Measurements from ENCODE around the gene CFAP74. TPM values are rescaled to one million over a fixed set of nuclear protein-coding genes. Genes with fewer than 3 reads are reported as not detected.
A peak's percentile ranks its signal among the peaks of the same experiment; 100 is the strongest.

Gene CFAP74
- total RNA-seq, 1 experiment from 2014 or later: 0.28 TPM

GRCh38 chr1:2014181-2014580 is 10.6 kb upstream of the CFAP74 start:
- H3K79me2 ChIP-seq (ENCODE audit: insufficient read depth, low read length): no peaks in the 10 kb centered on the region

More at GRCh38 chr1:2014181-2014580, 10.6 kb upstream of the CFAP74 start:
- Histone ChIP-seq H4K5ac (ENCODE audit: insufficient read length, low read depth, low read length) (no peak overlapping the region), H2BK120ac (ENCODE audit: low read depth, low read length, poor library complexity, severe bottlenecking) (no peak overlapping the region), H3K9ac (ENCODE audit: extremely low read depth, insufficient read length, low read length) (no peak overlapping the region), H3K23ac (ENCODE audit: insufficient read length, low read depth, low read length) (no peak overlapping the region), H3K18ac (ENCODE audit: insufficient read length, low read depth, low read length) (no peak overlapping the region), H2BK20ac (ENCODE audit: low read depth, low read length, poor library complexity, severe bottlenecking) (no peak overlapping the region), H3K23me2 (ENCODE audit: insufficient read length, low read depth, low read length, poor library complexity, severe bottlenecking) (no peaks in the 10 kb centered on the region), H3K14ac (ENCODE audit: insufficient read depth, low read length) (no peak overlapping the region), H3K56ac (ENCODE audit: insufficient read length, low read depth, low read length) (no peak overlapping the region), H2BK12ac (ENCODE audit: insufficient read length, low read depth, low read length) (no peak overlapping the region), H3K79me1 (ENCODE audit: insufficient read depth, low read depth, low read length, poor library complexity, severe bottlenecking) (no peaks in the 10 kb centered on the region), H4K8ac (replicated peaks; ENCODE audit: insufficient read length, low read depth, low read length) (no peak overlapping the region), H2BK5ac (ENCODE audit: insufficient read length, low read length) (no peak overlapping the region), H3K4ac (ENCODE audit: low read depth, low read length) (no peak overlapping the region), H3K4me1 (ENCODE audit: insufficient read depth, low read length) (no peaks in the 10 kb centered on the region), H2AFZ (ENCODE audit: low read length) (no peak overlapping the region), H4K20me1 (ENCODE audit: control insufficient read depth, insufficient read depth, insufficient read length) (no peaks in the 10 kb centered on the region), H3K4me2 (ENCODE audit: insufficient read depth, insufficient read length, low read length) (no peak overlapping the region), H3K9me3 (ENCODE audit: control insufficient read depth, low read depth, low read length) (no peaks in the 10 kb centered on the region), H3K27ac (ENCODE audit: insufficient read length, low read depth, low read length) (no peak overlapping the region), H3K27me3 (ENCODE audit: insufficient read depth, low read length) (no peaks in the 10 kb centered on the region), H4K91ac (ENCODE audit: insufficient read length, low read depth, low read length) (no peak overlapping the region), H3T11ph (ENCODE audit: low read length) (no peak overlapping the region), H2AK5ac (ENCODE audit: insufficient read length, low read length) (no peak overlapping the region), H2BK15ac (ENCODE audit: low read depth, low read length) (no peak overlapping the region)
- peak; percentile 21 for DNase-seq
- H3K27ac Mint-ChIP-seq: no peak overlapping the region; a peak in 1 of 7 replicates
- no CpG with 5 or more reads among the region's 15 CpGs for WGBS (ENCODE audit: extremely low coverage, insufficient read length, low lambda C conversion rate)
- TF ChIP-seq CTCF (conservative IDR thresholded peaks at IDR 0.05): no peak
- H3K27me3 Mint-ChIP-seq (ENCODE audit: low read depth): peaks cover 39% of the 10 kb centered on the region
- no peak overlapping the region for H3K4me3 Mint-ChIP-seq
- H3K9me3 Mint-ChIP-seq: peaks cover 0 to 2% of the 10 kb centered on the region in 2 experiments; a peak in 1 of 5 replicates
- peaks cover 10 to 13% of the 10 kb centered on the region in 2 experiments for H3K4me1 Mint-ChIP-seq
- H3K36me3 Mint-ChIP-seq (ENCODE audit: insufficient read depth in 1 of 3, low read depth in 3 of 3): no peaks in the 10 kb centered on the region
